Measurements from ENCODE around the gene ZNF343.

DNA sequence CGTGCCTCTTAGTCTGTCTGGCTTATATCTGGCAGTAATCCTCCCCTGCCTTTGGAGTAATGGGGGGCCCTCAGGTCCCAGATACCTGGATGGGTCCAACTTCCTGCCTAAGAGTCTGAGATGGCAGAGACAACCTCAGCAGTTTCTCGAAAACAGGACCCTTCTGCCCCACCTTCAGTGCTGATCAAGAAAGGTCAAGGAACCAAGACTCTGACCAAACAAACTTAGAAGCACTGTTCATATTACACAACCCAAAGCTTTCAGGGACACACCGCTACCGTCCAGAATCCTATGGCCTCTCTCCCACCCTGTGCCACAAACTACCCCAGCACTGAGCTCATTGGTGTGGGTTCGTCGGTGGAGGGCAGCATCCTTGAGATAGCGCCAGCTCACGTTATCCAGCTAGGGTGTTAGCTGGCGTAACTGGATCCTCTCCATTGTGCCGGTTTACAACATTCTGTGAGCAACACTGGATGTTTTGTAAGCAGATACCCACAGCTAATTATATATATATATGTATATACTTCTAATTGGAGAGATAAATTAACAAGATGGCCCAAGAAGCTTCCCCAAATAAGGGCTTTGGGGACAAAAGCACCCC lies 20.1 kb upstream of the ZNF343 start:
- TF ChIP-seq, protein P1, sequence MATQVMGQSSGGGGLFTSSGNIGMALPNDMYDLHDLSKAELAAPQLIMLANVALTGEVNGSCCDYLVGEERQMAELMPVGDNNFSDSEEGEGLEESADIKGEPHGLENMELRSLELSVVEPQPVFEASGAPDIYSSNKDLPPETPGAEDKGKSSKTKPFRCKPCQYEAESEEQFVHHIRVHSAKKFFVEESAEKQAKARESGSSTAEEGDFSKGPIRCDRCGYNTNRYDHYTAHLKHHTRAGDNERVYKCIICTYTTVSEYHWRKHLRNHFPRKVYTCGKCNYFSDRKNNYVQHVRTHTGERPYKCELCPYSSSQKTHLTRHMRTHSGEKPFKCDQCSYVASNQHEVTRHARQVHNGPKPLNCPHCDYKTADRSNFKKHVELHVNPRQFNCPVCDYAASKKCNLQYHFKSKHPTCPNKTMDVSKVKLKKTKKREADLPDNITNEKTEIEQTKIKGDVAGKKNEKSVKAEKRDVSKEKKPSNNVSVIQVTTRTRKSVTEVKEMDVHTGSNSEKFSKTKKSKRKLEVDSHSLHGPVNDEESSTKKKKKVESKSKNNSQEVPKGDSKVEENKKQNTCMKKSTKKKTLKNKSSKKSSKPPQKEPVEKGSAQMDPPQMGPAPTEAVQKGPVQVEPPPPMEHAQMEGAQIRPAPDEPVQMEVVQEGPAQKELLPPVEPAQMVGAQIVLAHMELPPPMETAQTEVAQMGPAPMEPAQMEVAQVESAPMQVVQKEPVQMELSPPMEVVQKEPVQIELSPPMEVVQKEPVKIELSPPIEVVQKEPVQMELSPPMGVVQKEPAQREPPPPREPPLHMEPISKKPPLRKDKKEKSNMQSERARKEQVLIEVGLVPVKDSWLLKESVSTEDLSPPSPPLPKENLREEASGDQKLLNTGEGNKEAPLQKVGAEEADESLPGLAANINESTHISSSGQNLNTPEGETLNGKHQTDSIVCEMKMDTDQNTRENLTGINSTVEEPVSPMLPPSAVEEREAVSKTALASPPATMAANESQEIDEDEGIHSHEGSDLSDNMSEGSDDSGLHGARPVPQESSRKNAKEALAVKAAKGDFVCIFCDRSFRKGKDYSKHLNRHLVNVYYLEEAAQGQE (IDR thresholded peaks at IDR 0.05; ENCODE audit: insufficient read depth in 1 of 2, low read depth in 2 of 2, low read length in 1 of 2): no peak
- TF ChIP-seq POLR2AphosphoS5 (IDR thresholded peaks at IDR 0.05; ENCODE audit: low read depth, low read length) (no peak), TCF7L2 (IDR thresholded peaks at IDR 0.05; ENCODE audit: low read depth, low read length) (no peak)
- TF ChIP-seq, protein P2, sequence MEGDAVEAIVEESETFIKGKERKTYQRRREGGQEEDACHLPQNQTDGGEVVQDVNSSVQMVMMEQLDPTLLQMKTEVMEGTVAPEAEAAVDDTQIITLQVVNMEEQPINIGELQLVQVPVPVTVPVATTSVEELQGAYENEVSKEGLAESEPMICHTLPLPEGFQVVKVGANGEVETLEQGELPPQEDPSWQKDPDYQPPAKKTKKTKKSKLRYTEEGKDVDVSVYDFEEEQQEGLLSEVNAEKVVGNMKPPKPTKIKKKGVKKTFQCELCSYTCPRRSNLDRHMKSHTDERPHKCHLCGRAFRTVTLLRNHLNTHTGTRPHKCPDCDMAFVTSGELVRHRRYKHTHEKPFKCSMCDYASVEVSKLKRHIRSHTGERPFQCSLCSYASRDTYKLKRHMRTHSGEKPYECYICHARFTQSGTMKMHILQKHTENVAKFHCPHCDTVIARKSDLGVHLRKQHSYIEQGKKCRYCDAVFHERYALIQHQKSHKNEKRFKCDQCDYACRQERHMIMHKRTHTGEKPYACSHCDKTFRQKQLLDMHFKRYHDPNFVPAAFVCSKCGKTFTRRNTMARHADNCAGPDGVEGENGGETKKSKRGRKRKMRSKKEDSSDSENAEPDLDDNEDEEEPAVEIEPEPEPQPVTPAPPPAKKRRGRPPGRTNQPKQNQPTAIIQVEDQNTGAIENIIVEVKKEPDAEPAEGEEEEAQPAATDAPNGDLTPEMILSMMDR (IDR thresholded peaks at IDR 0.05): no peak
